LNCAP (cell line): Measurements from ENCODE around the gene KLK8.

Source experiments
- CTCF ChIP-seq: fragments of 450-650 bp; IDR thresholded peaks from 2 replicates; pipeline ENCODE4 v1.5.1; 2017; ENCODE audit warnings: mild to moderate bottlenecking

KLK8 gene

GRCh38 chr19:51031220-51031879 lies 29.9 kb upstream of the KLK8 start:
- TF ChIP-seq CTCF = no peak

- TF ChIP-seq CTCF = no peak
Observed at GRCh38 chr19:51030631-51031030, 29.2 kb upstream of the KLK8 start.

GRCh38 chr19:51029718-51030117 lies 28.3 kb upstream of the KLK8 start:
- TF ChIP-seq CTCF = no peak

- TF ChIP-seq CTCF = no peak
Observed at GRCh38 chr19:51027873-51028272, 26.5 kb upstream of the KLK8 start.

- no peak for TF ChIP-seq CTCF
Observed at GRCh38 chr19:51027126-51027806, 25.9 kb upstream of the KLK8 start.

- TF ChIP-seq CTCF = no peak
Observed at GRCh38 chr19:51026554-51026831, 25.1 kb upstream of the KLK8 start, which contains the start of gene KLK11. TSS of gene KLK11 (minus strand) at chr19:51026616. CDS start at chr19:51025631, 985 bp downstream.

GRCh38 chr19:51025809-51026553 lies 24.6 kb upstream of the KLK8 start:
- no peak for TF ChIP-seq CTCF
